Progenitor cell of endocrine pancreas (in vitro differentiated cells): ENCODE data around the gene TALDO1. TPM values are rescaled to one million over a fixed set of nuclear protein-coding genes. Genes with fewer than 3 reads are reported as not detected.
A peak's percentile ranks its signal among the peaks of the same experiment; 100 is the strongest.

ENCODE experiments used
- DNase-seq: peaks from one replicate; pipeline ENCODE4 v3.0.0; 2021; ENCODE audit warnings: low spot score; ENCODE audit not compliant: unreplicated experiment
- H3K27ac Mint-ChIP-seq: 2 replicates; pipeline ENCODE4 v1.8.0; 2021; ENCODE audit warnings: mild to moderate bottlenecking, moderate library complexity, mixed read lengths
- H3K27me3 Mint-ChIP-seq: 2 replicates; pipeline ENCODE4 v1.8.0; 2021; ENCODE audit warnings: mixed read lengths
- H3K36me3 Mint-ChIP-seq: 2 replicates; pipeline ENCODE4 v1.8.0; 2022; ENCODE audit warnings: mixed read lengths; ENCODE audit not compliant: insufficient read depth
- H3K4me1 Mint-ChIP-seq: 2 replicates; pipeline ENCODE4 v1.8.0; 2021; ENCODE audit warnings: low read depth, mixed read lengths
- H3K4me3 Mint-ChIP-seq: 2 replicates; pipeline ENCODE4 v1.8.0; 2021; ENCODE audit warnings: low read depth, mild to moderate bottlenecking, moderate library complexity, mixed read lengths
- H3K9me3 Mint-ChIP-seq: 2 replicates; pipeline ENCODE4 v1.8.0; 2021; ENCODE audit warnings: low read depth, mixed read lengths
- total RNA-seq: library from RNA; stranded (reverse); gene quantifications from 2 replicates; pipeline ENCODE4 v1.2.1, GENCODE V29; 2021
- TF ChIP-seq, protein P1 (sequence below): fragments of 200-600 bp; sonication (generic); IDR thresholded peaks from one replicate; pipeline ENCODE4 v1.5.0; 2021; ENCODE audit warnings: antibody characterized with exemption, mild to moderate bottlenecking; ENCODE audit not compliant: unreplicated experiment

Gene TALDO1
- total RNA-seq, 1 donor from 2014 or later: 112 TPM

GRCh38 chr11:809287-810039 lies 62.2 kb downstream of the TALDO1 start, which contains the start of gene RPLP2:
RPLP2 (plus strand) TSS chr11:809967; CDS start chr11:810235, 268 bp downstream.
- H3K4me1 Mint-ChIP-seq: peaks cover 15% of the 10 kb centered on the region
- peak; percentile 91 for DNase-seq
- TF ChIP-seq, protein P1, sequence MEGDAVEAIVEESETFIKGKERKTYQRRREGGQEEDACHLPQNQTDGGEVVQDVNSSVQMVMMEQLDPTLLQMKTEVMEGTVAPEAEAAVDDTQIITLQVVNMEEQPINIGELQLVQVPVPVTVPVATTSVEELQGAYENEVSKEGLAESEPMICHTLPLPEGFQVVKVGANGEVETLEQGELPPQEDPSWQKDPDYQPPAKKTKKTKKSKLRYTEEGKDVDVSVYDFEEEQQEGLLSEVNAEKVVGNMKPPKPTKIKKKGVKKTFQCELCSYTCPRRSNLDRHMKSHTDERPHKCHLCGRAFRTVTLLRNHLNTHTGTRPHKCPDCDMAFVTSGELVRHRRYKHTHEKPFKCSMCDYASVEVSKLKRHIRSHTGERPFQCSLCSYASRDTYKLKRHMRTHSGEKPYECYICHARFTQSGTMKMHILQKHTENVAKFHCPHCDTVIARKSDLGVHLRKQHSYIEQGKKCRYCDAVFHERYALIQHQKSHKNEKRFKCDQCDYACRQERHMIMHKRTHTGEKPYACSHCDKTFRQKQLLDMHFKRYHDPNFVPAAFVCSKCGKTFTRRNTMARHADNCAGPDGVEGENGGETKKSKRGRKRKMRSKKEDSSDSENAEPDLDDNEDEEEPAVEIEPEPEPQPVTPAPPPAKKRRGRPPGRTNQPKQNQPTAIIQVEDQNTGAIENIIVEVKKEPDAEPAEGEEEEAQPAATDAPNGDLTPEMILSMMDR: no peak
- H3K27ac Mint-ChIP-seq: peak within 1 kb of the TSS; percentile 99
- H3K27me3 Mint-ChIP-seq: no peaks in the 10 kb centered on the region
- H3K9me3 Mint-ChIP-seq: no peaks in the 10 kb centered on the region
- peak within 1 kb of the TSS; percentile 93 for H3K4me3 Mint-ChIP-seq
- peaks cover 6% of the 10 kb centered on the region for H3K36me3 Mint-ChIP-seq

DNA sequence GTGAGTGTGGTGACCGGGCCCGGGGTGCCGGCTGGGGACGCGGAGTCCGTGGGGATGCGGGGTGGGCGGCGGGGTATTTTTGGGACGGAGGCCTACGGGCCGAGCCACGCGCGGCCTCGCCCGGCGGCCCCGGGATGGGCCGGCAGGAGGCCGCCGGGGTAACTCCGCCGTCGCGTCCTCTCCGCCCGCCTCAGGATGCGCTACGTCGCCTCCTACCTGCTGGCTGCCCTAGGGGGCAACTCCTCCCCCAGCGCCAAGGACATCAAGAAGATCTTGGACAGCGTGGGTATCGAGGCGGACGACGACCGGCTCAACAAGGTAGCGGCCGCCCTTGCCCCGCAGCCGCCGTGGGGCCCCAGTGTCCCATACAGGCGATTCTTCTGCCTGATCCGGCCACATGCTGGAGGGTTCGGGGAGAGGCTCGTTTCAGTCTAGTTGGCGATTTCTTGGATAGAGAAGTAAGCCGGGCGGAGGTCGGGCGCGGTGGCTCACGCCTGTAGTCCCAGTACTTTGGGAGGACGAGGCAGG lies 62.8 kb downstream of the TALDO1 start:
- TF ChIP-seq, protein P1: peak; percentile 23
- peak overlapping the region; percentile 99 for H3K27ac Mint-ChIP-seq
- no peaks in the 10 kb centered on the region for H3K9me3 Mint-ChIP-seq
- no peak for DNase-seq
- no peaks in the 10 kb centered on the region for H3K27me3 Mint-ChIP-seq
- H3K4me3 Mint-ChIP-seq: peak overlapping the region; percentile 93
- H3K36me3 Mint-ChIP-seq: peaks cover 6% of the 10 kb centered on the region
- peaks cover 15% of the 10 kb centered on the region for H3K4me1 Mint-ChIP-seq

- H3K4me3 Mint-ChIP-seq: peak overlapping the region; percentile 93
- H3K9me3 Mint-ChIP-seq: no peaks in the 10 kb centered on the region
- no peaks in the 10 kb centered on the region for H3K27me3 Mint-ChIP-seq
- peak overlapping the region; percentile 76 for H3K27ac Mint-ChIP-seq
- no peak for DNase-seq
- TF ChIP-seq, protein P1: no peak
- H3K36me3 Mint-ChIP-seq: peaks cover 8% of the 10 kb centered on the region
- H3K4me1 Mint-ChIP-seq: peaks cover 15% of the 10 kb centered on the region
Observed at GRCh38 chr11:811446-812245, 64.4 kb downstream of the TALDO1 start.

- no peaks in the 10 kb centered on the region for H3K27me3 Mint-ChIP-seq
- H3K36me3 Mint-ChIP-seq: peaks cover 8% of the 10 kb centered on the region
- DNase-seq: no peak
- H3K4me3 Mint-ChIP-seq: peak overlapping the region; percentile 16
- H3K27ac Mint-ChIP-seq: no peak overlapping the region
- TF ChIP-seq, protein P1: no peak
- H3K9me3 Mint-ChIP-seq: no peaks in the 10 kb centered on the region
- H3K4me1 Mint-ChIP-seq: peaks cover 15% of the 10 kb centered on the region
Observed at GRCh38 chr11:812390-812789, 65.1 kb downstream of the TALDO1 start.

GRCh38 chr11:813072-813455 lies 65.8 kb downstream of the TALDO1 start:
- Mint-ChIP-seq H3K9me3 (no peaks in the 10 kb centered on the region), H3K36me3 (peaks cover 8% of the 10 kb centered on the region), H3K27me3 (no peaks in the 10 kb centered on the region), H3K4me1 (peaks cover 13% of the 10 kb centered on the region), H3K27ac (no peak overlapping the region), H3K4me3 (no peak overlapping the region)
- TF ChIP-seq, protein P1: no peak
- no peak for DNase-seq
